GM12874 (cell line): ENCODE data around the gene P2RX6.

Source experiments
- TF ChIP-seq, protein P1 (sequence below): IDR thresholded peaks from 2 replicates; pipeline ENCODE4 v1.5.1; 2011; ENCODE audit warnings: low read depth, mild to moderate bottlenecking, control low read depth, low read length, moderate library complexity; ENCODE audit not compliant: insufficient read depth

Gene P2RX6

DNA sequence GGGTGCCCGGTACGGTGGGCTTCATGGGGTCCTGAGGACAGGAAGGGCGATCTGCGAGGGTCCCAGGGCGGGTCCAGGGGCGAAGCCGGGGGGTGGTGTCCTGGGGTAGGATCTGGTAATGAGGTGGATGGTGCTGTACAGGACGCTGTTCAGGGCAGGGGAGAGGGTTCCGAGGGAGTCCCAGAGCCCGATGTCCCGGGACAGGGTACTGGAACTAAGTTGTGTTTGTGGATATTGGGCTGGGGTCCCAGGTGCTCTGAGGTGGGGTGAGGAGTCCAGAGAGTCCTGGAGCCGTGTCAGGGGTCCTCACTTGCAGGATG lies 32.4 kb upstream of the P2RX6 start:
- TF ChIP-seq, protein P1, sequence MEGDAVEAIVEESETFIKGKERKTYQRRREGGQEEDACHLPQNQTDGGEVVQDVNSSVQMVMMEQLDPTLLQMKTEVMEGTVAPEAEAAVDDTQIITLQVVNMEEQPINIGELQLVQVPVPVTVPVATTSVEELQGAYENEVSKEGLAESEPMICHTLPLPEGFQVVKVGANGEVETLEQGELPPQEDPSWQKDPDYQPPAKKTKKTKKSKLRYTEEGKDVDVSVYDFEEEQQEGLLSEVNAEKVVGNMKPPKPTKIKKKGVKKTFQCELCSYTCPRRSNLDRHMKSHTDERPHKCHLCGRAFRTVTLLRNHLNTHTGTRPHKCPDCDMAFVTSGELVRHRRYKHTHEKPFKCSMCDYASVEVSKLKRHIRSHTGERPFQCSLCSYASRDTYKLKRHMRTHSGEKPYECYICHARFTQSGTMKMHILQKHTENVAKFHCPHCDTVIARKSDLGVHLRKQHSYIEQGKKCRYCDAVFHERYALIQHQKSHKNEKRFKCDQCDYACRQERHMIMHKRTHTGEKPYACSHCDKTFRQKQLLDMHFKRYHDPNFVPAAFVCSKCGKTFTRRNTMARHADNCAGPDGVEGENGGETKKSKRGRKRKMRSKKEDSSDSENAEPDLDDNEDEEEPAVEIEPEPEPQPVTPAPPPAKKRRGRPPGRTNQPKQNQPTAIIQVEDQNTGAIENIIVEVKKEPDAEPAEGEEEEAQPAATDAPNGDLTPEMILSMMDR = no peak

DNA sequence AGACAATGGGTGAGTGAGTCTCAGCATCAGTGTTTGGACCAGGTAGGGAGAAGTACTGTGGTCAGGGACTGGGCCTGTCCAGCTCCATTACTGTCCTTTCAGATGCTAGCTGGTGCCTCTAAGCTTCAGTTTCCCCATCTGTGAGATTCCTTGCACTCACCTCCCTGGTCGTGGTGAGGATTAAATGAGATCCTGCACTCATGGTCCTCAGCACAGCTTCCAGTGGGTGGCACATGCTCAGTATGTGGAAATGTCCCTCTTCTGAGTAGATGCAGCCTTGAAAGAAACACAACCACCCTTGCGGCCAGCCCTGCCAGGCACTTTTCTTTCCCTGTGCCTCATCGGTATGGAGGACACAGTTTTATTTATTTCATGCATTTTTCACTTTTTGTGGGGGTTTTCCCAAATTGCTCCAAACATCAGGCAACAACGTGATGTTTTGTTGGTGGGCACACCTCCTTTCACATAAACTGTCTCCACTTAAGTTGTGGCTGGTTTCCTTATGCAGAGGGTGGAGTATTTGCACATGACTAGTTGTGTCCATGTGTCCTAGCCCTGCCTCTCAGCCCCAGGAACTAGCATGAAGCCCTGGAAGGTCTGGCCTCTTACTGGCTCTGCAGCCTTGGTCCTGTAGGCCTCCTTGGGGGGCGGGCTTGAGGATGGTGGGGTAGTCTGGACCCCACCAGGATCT lies 31.7 kb upstream of the P2RX6 start:
- TF ChIP-seq, protein P1 = no peak

DNA sequence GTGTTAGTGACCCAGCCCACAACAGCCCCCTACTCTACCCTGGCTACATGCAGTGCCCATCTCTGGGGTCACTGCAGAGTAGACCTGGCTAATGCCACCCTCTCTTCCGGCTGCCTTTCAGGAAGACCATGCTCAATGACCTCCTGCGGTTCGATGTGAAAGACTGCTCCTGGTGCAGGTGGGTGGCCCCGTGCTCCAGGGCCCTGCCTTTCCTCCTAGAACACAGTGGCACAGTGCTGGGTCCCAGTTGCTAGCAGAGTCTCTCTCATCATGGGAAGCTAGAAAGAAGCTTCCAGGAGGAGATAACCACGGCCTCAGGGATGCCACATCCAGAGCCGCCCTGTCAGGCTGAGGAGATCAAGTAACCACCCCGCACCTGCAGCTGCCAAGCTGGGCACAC lies 29.2 kb upstream of the P2RX6 start:
- TF ChIP-seq, protein P1 = no peak

DNA sequence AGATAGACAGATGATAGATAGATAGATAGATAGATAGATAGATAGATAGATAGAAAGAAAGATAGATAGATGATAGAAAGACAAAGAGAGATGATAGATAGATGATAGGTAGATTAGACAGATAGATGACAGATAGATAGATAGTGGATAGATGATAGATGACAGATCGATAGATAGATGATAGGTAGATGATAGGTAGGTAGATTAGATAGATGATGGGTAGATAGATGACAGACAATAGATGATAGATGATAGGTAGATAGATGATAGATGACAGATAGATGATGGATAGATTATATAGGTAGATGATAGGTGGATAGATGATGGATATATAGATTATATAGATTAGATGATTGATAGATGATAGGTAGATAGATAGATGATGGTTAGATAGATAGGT lies 28.6 kb upstream of the P2RX6 start:
- TF ChIP-seq, protein P1 = no peak

DNA sequence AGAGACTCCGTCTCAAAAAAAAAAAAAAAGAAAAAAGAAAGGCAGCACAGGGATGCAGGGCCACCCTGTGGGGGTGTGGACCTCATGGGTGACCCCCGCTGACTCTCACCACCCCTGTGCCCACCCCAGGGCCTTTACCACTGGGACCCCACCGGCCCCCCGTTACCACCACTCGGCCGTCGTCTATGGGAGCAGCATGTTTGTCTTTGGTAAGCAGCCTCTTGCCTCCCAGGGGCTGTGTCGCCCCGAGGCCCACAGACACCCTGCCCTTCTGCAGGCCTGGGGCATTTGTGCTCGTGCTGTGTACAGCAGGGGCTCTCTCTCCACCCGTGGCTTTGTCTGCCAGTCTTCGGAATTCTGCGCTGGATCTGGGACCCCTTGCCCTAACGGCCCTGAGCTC lies 27.6 kb upstream of the P2RX6 start:
- TF ChIP-seq, protein P1 = no peak

DNA sequence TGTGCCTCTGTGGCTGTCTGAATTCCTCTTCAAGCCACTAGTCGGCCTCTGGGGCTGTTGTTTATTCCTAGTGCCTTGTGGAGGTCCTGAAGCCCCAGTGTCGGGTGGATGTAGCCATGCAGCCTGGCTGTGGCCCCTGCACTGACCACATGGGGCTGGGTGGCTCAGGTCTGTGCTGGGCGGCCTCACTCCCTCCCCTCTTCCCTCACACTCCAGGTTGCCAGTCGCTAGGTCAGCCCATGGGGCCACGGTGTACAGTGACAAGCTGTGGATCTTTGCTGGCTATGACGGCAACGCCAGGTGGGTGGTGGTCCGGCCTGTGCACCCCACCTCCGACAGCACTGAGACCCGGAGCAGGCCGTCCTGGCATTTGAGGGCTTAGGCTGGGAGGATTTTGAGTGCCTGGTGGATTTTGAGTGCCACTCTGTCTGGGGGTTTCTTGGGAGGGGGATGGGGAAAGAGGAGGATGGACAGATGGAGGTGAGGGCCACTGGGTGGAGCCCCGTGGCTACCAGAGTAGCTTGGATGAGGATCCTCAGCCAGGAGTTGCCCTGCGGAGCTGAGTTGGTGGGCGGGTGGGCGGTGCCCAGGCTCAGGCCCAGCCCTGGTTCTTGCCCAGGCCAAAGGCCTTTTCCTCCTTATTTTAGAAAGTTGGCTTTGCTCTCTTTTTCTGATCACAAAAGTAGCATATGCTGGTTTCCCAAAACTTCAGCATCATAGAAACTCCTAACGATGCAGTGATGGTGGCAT lies 26.2 kb upstream of the P2RX6 start:
- TF ChIP-seq, protein P1 = no peak

DNA sequence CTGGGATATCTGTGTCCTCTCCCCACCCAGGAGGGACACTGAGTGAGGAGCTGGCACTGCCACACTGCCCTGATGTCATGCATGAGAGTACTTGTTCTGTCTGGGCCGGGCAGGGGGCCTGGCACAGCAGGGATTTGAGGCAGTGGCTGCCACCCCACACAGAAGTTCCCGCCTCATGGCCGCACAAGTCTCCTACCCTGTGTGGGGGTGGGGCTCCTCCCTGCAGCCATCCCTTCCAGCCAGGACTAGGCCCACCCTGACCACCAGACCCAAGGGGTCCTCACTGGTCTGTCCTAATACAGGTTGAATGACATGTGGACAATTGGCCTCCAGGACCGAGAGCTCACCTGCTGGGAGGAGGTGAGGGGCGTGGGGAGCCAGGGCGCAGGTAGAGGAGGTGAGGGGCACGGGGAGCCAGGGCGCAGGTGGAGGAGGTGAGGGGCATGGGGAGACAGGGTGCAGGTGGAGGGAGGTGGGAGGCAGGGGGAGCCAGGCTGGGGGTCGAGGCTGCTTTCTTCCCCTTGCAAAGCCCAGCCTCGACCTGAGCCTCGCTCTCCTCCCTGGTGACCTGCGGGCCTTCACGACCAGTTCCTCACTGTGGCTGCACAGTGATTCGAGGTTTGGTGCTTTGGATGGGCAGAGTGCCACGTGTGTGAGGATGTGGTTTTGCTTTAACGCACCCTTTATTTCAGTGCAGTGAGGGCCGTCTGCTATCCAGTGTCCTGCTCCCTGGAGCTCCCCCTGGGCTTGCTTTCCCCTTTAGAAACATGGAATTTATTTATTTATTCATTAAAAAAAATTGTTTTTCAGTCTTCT lies 25.4 kb upstream of the P2RX6 start:
- TF ChIP-seq, protein P1 = no peak
